Testis (tissue), 3 donors: ENCODE data around the gene FGGY. TPM values are rescaled to one million over a fixed set of nuclear protein-coding genes. Genes with fewer than 3 reads are reported as not detected.

Experiments used
- DNase-seq: peaks from one replicate; pipeline ENCODE4 v3.0.0-alpha.2; 2019
- H3K27ac ChIP-seq, 2 donors: fragments of 200-600 bp; sonication (generic); one replicate each; pipeline ENCODE4 v1.5.1; 2019
- H3K27me3 ChIP-seq: fragments of 200-600 bp; sonication (generic); one replicate; pipeline ENCODE4 v1.5.1; 2019
- H3K36me3 ChIP-seq: fragments of 200-600 bp; sonication (generic); one replicate; pipeline ENCODE4 v1.5.1; 2017; ENCODE audit warnings: low read depth; ENCODE audit errors: missing control alignments
- H3K4me1 ChIP-seq: fragments of 200-600 bp; sonication (generic); one replicate; pipeline ENCODE4 v1.5.1; 2019
- H3K4me3 ChIP-seq, 2 donors: fragments of 200-600 bp; sonication (generic); one replicate each; pipeline ENCODE4 v1.5.1; 2017 to 2019
- H3K9me3 ChIP-seq: fragments of 200-600 bp; sonication (generic); one replicate; pipeline ENCODE4 v1.5.1; 2017
- POLR2A ChIP-seq: fragments of 450-650 bp; IDR thresholded peaks from one replicate; pipeline ENCODE4 v1.6.1; 2017; ENCODE audit warnings: antibody characterized with exemption, mild to moderate bottlenecking, moderate library complexity
- WGBS, 2 donors: methylation state at CpG; one replicate each; pipeline ENCODE4 v1.1.5; 2018; 5-methylcytosine and 5-hydroxymethylcytosine counted together
- intact Hi-C: fragments of 100-400 bp; cut with DNase I; formaldehyde crosslinking; loops from one replicate; pipeline ENCODE4 v1.15.1; 2023; ENCODE audit warnings: low total_unique reads
- polyA plus RNA-seq: library from polyadenylated mRNA; stranded (reverse); fragments of 350-450 nt; fragmentation: Illumina TruSeq; extraction: RNeasy Lipid Tissue Mini Kit (QIAGEN cat#74804); gene quantifications from one replicate; pipeline ENCODE4 v1.2.3, GENCODE V29; 2014; ENCODE audit warnings: low read depth, low replicate concordance; ENCODE audit not compliant: insufficient read depth
- total RNA-seq, 2 donors: library from RNA; depleted of rRNA; stranded (reverse); fragments of >200 nt; gene quantifications; one replicate each; pipeline ENCODE4 v1.2.3, GENCODE V29; 2016
- TF ChIP-seq, protein P1 (sequence below), 3 experiments: fragments of 450-650 bp in 2 of 3; fragments of 200-600 bp in 1 of 3; sonication (generic) in 1 of 3; IDR thresholded peaks; one replicate each; pipeline ENCODE4 v1.5.1; 2016 to 2019; ENCODE audit warnings: antibody characterized with exemption in 3 of 3, mild to moderate bottlenecking in 2 of 3, moderate library complexity in 1 of 3

Gene FGGY
- total and polyA plus RNA-seq, 3 donors from 2014 or later: 14.6 to 32.8 (median 32.3) TPM

GRCh38 chr1:59396387-59396786, 99.5 kb downstream of the FGGY start:
- H3K27ac ChIP-seq: no peak overlapping the region
- DNase-seq: no peak
- peaks cover 22% of the 10 kb centered on the region for H3K4me1 ChIP-seq
- no peak overlapping the region for H3K4me3 ChIP-seq
- no peaks in the 10 kb centered on the region for H3K27me3 ChIP-seq
- H3K9me3 ChIP-seq: no peaks in the 10 kb centered on the region
- TF ChIP-seq, protein P1, sequence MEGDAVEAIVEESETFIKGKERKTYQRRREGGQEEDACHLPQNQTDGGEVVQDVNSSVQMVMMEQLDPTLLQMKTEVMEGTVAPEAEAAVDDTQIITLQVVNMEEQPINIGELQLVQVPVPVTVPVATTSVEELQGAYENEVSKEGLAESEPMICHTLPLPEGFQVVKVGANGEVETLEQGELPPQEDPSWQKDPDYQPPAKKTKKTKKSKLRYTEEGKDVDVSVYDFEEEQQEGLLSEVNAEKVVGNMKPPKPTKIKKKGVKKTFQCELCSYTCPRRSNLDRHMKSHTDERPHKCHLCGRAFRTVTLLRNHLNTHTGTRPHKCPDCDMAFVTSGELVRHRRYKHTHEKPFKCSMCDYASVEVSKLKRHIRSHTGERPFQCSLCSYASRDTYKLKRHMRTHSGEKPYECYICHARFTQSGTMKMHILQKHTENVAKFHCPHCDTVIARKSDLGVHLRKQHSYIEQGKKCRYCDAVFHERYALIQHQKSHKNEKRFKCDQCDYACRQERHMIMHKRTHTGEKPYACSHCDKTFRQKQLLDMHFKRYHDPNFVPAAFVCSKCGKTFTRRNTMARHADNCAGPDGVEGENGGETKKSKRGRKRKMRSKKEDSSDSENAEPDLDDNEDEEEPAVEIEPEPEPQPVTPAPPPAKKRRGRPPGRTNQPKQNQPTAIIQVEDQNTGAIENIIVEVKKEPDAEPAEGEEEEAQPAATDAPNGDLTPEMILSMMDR (IDR thresholded peaks at IDR 0.05): no peak
- no peak for TF ChIP-seq POLR2A
- H3K36me3 ChIP-seq: no peaks in the 10 kb centered on the region
- WGBS, 2 donors: 92 to 94% methylated on average over 1 of the region's 1 CpG
- intact Hi-C loops: no loop called here

DNA sequence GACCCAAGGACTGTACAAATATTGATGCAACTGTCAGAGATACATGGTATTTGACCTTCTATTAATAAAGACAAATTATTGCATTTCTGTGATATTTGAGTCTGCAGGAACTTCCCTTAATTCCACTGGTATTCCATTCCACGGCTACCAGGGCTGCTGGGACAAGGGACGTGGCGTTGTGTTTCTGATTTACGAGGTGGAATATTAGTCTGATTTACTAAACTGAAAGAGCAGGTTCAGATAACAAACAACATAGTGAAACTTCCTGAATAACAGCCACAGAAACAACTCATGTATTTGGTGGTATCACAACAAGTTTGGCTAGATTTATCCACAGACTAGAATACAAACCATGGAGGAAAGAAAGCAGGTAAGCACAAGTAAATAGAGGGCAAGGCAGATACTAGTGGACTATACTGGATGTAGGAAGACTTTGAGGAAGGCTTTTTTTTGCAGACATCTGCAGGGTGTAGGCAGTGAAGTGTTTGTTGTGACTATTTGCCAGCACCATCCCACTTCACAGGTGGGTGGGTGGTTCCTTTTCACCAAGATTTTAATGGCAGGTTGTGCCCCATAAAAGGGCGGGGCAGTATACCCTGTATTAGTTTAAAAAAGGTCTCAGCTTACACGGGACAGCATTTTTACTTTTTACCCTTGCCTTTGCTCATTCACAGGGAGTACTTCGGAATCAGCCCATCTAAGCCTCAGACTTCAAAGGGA, 100.4 kb downstream of the FGGY start:
- DNase-seq: no peak
- WGBS, 2 donors: 83 to 94% methylated on average over 7 of the region's 7 CpGs
- H3K27me3 ChIP-seq: no peaks in the 10 kb centered on the region
- intact Hi-C loops: no loop called here
- no peaks in the 10 kb centered on the region for H3K9me3 ChIP-seq
- no peaks in the 10 kb centered on the region for H3K36me3 ChIP-seq
- no peak overlapping the region for H3K4me3 ChIP-seq
- no peak for TF ChIP-seq POLR2A
- TF ChIP-seq, protein P1 (IDR thresholded peaks at IDR 0.05): no peak
- peaks cover 22% of the 10 kb centered on the region for H3K4me1 ChIP-seq
- H3K27ac ChIP-seq: no peak overlapping the region

- Histone ChIP-seq H3K27me3 (no peaks in the 10 kb centered on the region), H3K4me3 (no peak overlapping the region), H3K36me3 (no peaks in the 10 kb centered on the region), H3K9me3 (no peaks in the 10 kb centered on the region), H3K4me1 (no peaks in the 10 kb centered on the region), H3K27ac (no peak overlapping the region)
- intact Hi-C loops: no loop called here
- TF ChIP-seq, protein P1 (IDR thresholded peaks at IDR 0.05): no peak
- TF ChIP-seq POLR2A: no peak
- no peak for DNase-seq
- 63 to 83% methylated on average over 1 of the region's 1 CpG for whole genome bisulfite sequencing, 2 donors
Observed at GRCh38 chr1:59399642-59400041, 102.7 kb downstream of the FGGY start.

GRCh38 chr1:59401581-59401980, 104.7 kb downstream of the FGGY start:
- H3K36me3 ChIP-seq: no peaks in the 10 kb centered on the region
- H3K4me1 ChIP-seq: no peaks in the 10 kb centered on the region
- no peaks in the 10 kb centered on the region for H3K27me3 ChIP-seq
- H3K9me3 ChIP-seq: no peaks in the 10 kb centered on the region
- WGBS, 2 donors: 89 to 93% methylated on average over 3 of the region's 3 CpGs
- no peak overlapping the region for H3K4me3 ChIP-seq
- H3K27ac ChIP-seq: no peak overlapping the region
- DNase-seq: no peak
- intact Hi-C loops: no loop called here
- TF ChIP-seq, protein P1 (IDR thresholded peaks at IDR 0.05): no peak
- TF ChIP-seq POLR2A: no peak

GRCh38 chr1:59404796-59405195, 107.9 kb downstream of the FGGY start:
- 88 to 91% methylated on average over 8 of the region's 8 CpGs for WGBS, 2 donors
- H3K36me3 ChIP-seq: no peaks in the 10 kb centered on the region
- no peak for DNase-seq
- H3K27ac ChIP-seq: no peak overlapping the region
- H3K27me3 ChIP-seq: no peaks in the 10 kb centered on the region
- H3K4me3 ChIP-seq: no peak overlapping the region
- no peaks in the 10 kb centered on the region for H3K9me3 ChIP-seq
- TF ChIP-seq, protein P1 (IDR thresholded peaks at IDR 0.05): no peak
- no peak for TF ChIP-seq POLR2A
- intact Hi-C loops: no loop called here
- H3K4me1 ChIP-seq: peaks cover 2% of the 10 kb centered on the region
